IPS-15b (cell line): ENCODE results near the gene STOM.

Experiments
- H3K27me3 ChIP-seq: one replicate; pipeline ENCODE4 v1.6.1; 2013; ENCODE audit warnings: low read length; ENCODE audit not compliant: control insufficient read depth, insufficient read depth
- H3K36me3 ChIP-seq: one replicate; pipeline ENCODE4 v1.6.1; 2013; ENCODE audit warnings: low read length; ENCODE audit not compliant: control insufficient read depth, insufficient read depth
- H3K4me1 ChIP-seq: one replicate; pipeline ENCODE4 v1.6.1; 2013; ENCODE audit warnings: mild to moderate bottlenecking, low read length; ENCODE audit not compliant: control insufficient read depth, insufficient read depth
- H3K4me3 ChIP-seq: one replicate; pipeline ENCODE4 v1.5.1; 2013; ENCODE audit warnings: low read depth, low read length
- H3K9ac ChIP-seq: one replicate; pipeline ENCODE4 v1.6.1; 2013; ENCODE audit warnings: low read depth, mild to moderate bottlenecking, low read length
- H3K9me3 ChIP-seq: one replicate; pipeline ENCODE4 v1.6.1; 2013; ENCODE audit warnings: mild to moderate bottlenecking, low read length; ENCODE audit not compliant: control insufficient read depth, insufficient read depth

STOM gene

GRCh38 chr9:121312169-121312568 is 57.9 kb downstream of the STOM start:
- Histone ChIP-seq H3K27me3 (no peaks in the 10 kb centered on the region), H3K4me1 (no peaks in the 10 kb centered on the region)

GRCh38 chr9:121310571-121310970 is 59.5 kb downstream of the STOM start:
- H3K4me1 ChIP-seq = peaks cover 2% of the 10 kb centered on the region
- H3K4me3 ChIP-seq = no peak overlapping the region
- H3K9me3 ChIP-seq = no peaks in the 10 kb centered on the region
- no peaks in the 10 kb centered on the region for H3K27me3 ChIP-seq
- peaks cover 9% of the 10 kb centered on the region for H3K36me3 ChIP-seq
- no peak overlapping the region for H3K9ac ChIP-seq

More at GRCh38 chr9:121312169-121312568, 57.9 kb downstream of the STOM start:
- Histone ChIP-seq H3K36me3 (peaks cover 9% of the 10 kb centered on the region), H3K9ac (no peak overlapping the region), H3K4me3 (no peak overlapping the region), H3K9me3 (no peaks in the 10 kb centered on the region)

DNA sequence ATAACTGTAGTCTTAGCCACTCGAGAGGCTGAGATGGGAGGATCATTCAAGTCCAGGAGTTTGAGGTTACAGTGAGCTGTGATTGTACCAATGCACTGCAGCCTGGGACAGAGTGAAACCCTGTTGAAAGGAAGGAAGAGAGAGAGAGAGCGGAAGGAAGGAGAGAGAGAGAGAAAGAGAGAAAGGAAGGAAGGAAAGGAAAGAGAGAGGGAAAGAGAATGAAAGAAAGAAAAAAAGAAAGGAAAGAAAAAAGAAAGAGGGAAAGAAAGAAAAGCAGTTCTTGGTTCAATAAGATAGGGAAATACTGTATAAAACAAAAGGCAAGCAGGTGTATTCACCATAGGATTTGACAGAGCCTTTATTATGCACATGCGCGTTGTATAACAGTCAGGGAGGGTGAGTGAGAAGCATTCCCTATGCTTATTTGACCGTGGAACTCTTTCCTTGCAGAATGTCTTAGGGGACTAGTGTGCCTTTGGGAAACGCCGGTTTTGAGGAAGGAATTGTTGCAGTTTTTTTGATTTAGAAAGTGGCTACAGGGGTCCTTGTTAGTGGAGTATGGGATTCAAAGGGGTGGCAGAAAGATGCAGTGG is 60.1 kb downstream of the STOM start:
- H3K9ac ChIP-seq = no peak overlapping the region
- no peaks in the 10 kb centered on the region for H3K9me3 ChIP-seq
- H3K4me3 ChIP-seq = no peak overlapping the region
- H3K4me1 ChIP-seq = peaks cover 2% of the 10 kb centered on the region
- no peaks in the 10 kb centered on the region for H3K27me3 ChIP-seq
- H3K36me3 ChIP-seq = peaks cover 9% of the 10 kb centered on the region

DNA sequence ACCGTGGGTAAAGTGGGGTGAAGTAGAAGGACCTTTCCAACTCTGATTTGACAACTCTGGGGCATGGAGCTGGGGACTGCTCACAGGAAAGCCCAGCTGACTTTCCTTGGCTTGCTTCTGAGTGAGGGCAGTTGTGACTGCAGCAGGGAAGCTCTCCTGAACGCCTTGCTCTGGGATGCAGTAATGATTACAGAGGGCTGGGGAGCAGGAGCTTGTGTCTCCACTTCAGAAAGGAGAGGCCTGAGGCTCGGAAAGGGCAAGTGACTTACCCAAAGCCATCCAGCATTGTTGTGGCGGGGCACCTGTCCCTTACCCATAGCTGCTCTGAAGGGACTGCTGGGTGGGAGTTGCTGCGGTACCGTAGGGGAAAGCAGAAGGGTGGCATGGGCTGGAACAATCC is 60.9 kb downstream of the STOM start:
- Histone ChIP-seq H3K4me1 (peaks cover 2% of the 10 kb centered on the region), H3K36me3 (peaks cover 9% of the 10 kb centered on the region), H3K9ac (no peak overlapping the region)

DNA sequence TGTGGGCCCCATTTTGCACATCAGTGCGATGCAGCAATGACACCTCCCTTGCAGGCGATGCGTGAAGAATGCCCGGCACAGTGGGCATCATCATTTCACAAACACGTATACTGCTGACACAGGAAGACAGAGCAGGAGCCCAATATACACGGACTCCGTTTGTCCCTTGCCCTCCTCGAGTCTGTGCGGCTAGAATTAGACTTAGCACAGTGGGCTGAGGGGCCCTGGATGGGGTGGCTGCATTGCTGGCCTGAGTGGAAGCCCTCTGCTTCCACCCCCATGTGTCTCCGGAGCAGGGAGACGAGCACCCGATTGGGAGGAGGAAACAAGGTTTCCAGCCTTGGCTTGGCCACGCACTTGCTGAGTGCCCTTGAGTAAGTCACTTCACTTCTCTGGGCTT is 61.3 kb downstream of the STOM start:
- Histone ChIP-seq H3K36me3 (peaks cover 10% of the 10 kb centered on the region), H3K27me3 (no peaks in the 10 kb centered on the region), H3K4me1 (peaks cover 2% of the 10 kb centered on the region), H3K9ac (no peak overlapping the region), H3K4me3 (no peak overlapping the region), H3K9me3 (no peaks in the 10 kb centered on the region)

More for the DNA sequence above, 60.9 kb downstream of the STOM start:
- H3K27me3 ChIP-seq = no peaks in the 10 kb centered on the region
- no peaks in the 10 kb centered on the region for H3K9me3 ChIP-seq
- no peak overlapping the region for H3K4me3 ChIP-seq

GRCh38 chr9:121307976-121308375 is 62.1 kb downstream of the STOM start:
- no peaks in the 10 kb centered on the region for H3K9me3 ChIP-seq
- no peaks in the 10 kb centered on the region for H3K27me3 ChIP-seq
- peaks cover 2% of the 10 kb centered on the region for H3K4me1 ChIP-seq
- no peak overlapping the region for H3K9ac ChIP-seq
- no peak overlapping the region for H3K4me3 ChIP-seq
- peaks cover 11% of the 10 kb centered on the region for H3K36me3 ChIP-seq

- Histone ChIP-seq H3K27me3 (peaks cover 18% of the 10 kb centered on the region), H3K36me3 (peaks cover 8% of the 10 kb centered on the region), H3K9ac (no peak overlapping the region), H3K9me3 (no peaks in the 10 kb centered on the region), H3K4me3 (no peak overlapping the region), H3K4me1 (peaks cover 2% of the 10 kb centered on the region)
Observed at GRCh38 chr9:121305269-121305994, 64.6 kb downstream of the STOM start.

- Histone ChIP-seq H3K9ac (no peak overlapping the region), H3K4me1 (peaks cover 6% of the 10 kb centered on the region), H3K27me3 (peaks cover 23% of the 10 kb centered on the region), H3K36me3 (peaks cover 7% of the 10 kb centered on the region), H3K9me3 (no peaks in the 10 kb centered on the region), H3K4me3 (no peak overlapping the region)
Observed at GRCh38 chr9:121304707-121305106, 65.3 kb downstream of the STOM start.

DNA sequence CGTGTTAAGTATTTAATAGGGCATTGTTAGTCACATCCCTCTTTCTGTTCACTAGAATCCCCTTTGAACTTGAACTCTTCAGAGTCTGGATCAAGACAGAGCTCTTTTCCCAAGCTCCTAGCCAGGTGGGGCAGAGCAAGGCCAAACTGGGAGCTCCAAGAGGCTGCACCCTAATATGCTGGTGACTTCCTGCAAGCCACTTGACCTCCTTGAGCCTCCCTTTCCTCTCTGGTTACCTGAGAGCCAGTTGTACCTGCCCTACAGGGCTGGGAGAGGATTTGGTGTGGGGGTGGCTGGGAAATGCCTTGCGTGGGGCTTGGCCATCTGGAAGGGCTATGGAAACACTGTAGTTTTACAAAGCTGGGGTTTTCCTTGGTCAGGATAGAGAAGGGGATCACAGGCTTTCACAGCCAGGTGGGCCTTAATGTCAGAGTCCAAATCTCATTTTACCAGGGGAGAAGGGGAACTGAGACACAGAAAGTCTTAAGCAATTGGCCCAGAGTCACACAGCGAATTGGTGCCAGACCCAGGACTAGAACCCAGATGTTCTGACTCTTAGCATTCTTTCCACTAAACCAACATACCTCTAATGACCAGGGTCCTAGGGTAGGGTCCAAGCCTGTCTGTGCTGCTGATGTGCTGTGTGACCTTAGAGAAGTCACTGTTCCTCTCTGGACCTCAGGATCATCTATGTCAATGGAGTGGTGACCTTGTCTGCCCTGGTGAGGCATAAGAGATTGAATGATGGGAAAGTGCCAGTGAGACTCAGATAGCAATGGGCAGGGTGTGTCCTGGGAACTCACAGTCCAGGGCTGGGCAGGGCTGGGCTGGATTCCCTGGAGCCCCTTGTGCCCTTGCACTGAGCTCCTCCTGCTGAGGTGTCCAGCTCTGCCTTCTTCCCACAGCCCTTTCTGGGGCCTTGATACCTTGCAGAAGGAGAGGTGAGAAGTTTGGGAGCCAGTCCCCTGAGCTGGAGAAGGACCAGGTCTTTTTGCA is 66.3 kb downstream of the STOM start:
- Histone ChIP-seq H3K9me3 (no peaks in the 10 kb centered on the region), H3K4me1 (peaks cover 6% of the 10 kb centered on the region), H3K9ac (no peak overlapping the region), H3K4me3 (no peak overlapping the region), H3K27me3 (peaks cover 23% of the 10 kb centered on the region), H3K36me3 (peaks cover 7% of the 10 kb centered on the region)

- Histone ChIP-seq H3K36me3 (peaks cover 4% of the 10 kb centered on the region), H3K9ac (no peak overlapping the region), H3K4me1 (peaks cover 13% of the 10 kb centered on the region), H3K27me3 (peaks cover 23% of the 10 kb centered on the region), H3K9me3 (no peaks in the 10 kb centered on the region), H3K4me3 (no peak overlapping the region)
Observed at GRCh38 chr9:121302786-121303185, 67.3 kb downstream of the STOM start.

- Histone ChIP-seq H3K4me3 (no peak overlapping the region), H3K36me3 (peaks cover 4% of the 10 kb centered on the region), H3K9ac (no peak overlapping the region), H3K4me1 (peaks cover 13% of the 10 kb centered on the region), H3K27me3 (peaks cover 23% of the 10 kb centered on the region), H3K9me3 (no peaks in the 10 kb centered on the region)
Observed at GRCh38 chr9:121302341-121302740, 67.7 kb downstream of the STOM start.
